SU-DHL-6 (cell line): ENCODE results near the gene NCOA3.
"Not testable (repeated sequence)": the region's sequence is repeated elsewhere in the genome, so short reads cannot be mapped to it uniquely, and the experiment has no call there.

ENCODE experiments used
- H2AFZ ChIP-seq: fragments of 200-600 bp; sonication (generic); 2 replicates; pipeline ENCODE4 v1.6.1; 2014; ENCODE audit warnings: low read depth, mild to moderate bottlenecking, moderate library complexity, mixed read lengths, antibody characterized with exemption, low read length; ENCODE audit not compliant: severe bottlenecking
- H3F3A ChIP-seq: fragments of 200-600 bp; shearing (Covaris generic); 2 replicates; pipeline ENCODE4 v1.6.0; 2016; ENCODE audit warnings: antibody characterized with exemption, mild to moderate bottlenecking; ENCODE audit not compliant: insufficient read depth
- H3K27ac ChIP-seq: fragments of 200-600 bp; sonication (generic); 2 replicates; pipeline ENCODE4 v1.5.1; 2016; ENCODE audit warnings: low read depth, mild to moderate bottlenecking, low read length, moderate library complexity, mixed read lengths
- H3K27me3 ChIP-seq: fragments of 200-600 bp; sonication (generic), shearing (Covaris generic); 2 replicates; pipeline ENCODE4 v1.6.0; 2014; ENCODE audit warnings: mild to moderate bottlenecking, low read length
- H3K36me3 ChIP-seq: fragments of 200-600 bp; sonication (generic); 2 replicates; pipeline ENCODE4 v1.6.1; 2014; ENCODE audit warnings: mild to moderate bottlenecking, low read length, mixed read lengths
- H3K4me2 ChIP-seq: fragments of 300-600, 200-600 bp; shearing (Covaris generic), sonication (generic); 2 replicates; pipeline ENCODE4 v1.6.0; 2014; ENCODE audit warnings: low read length, low read depth, mild to moderate bottlenecking; ENCODE audit not compliant: poor library complexity, severe bottlenecking
- H3K4me3 ChIP-seq: fragments of 200-600 bp; sonication (generic); 2 replicates; pipeline ENCODE4 v1.5.1; 2014; ENCODE audit warnings: antibody characterized with exemption, low read length, mild to moderate bottlenecking, mixed read lengths; ENCODE audit not compliant: insufficient read depth, poor library complexity, severe bottlenecking
- H3K79me2 ChIP-seq: fragments of 200-600 bp; sonication (generic); 2 replicates; pipeline ENCODE4 v1.6.1; 2014; ENCODE audit warnings: mild to moderate bottlenecking, low read length, moderate library complexity; ENCODE audit not compliant: insufficient read depth
- H3K9ac ChIP-seq: fragments of 200-600 bp; sonication (generic); 2 replicates; pipeline ENCODE4 v1.7.0; 2014; ENCODE audit warnings: mild to moderate bottlenecking, low read length
- H3K9me2 ChIP-seq: fragments of 200-600 bp; sonication (generic); replicated peaks from 2 replicates; pipeline ENCODE4 v1.6.1; 2014; ENCODE audit warnings: low read length; ENCODE audit not compliant: insufficient read depth
- H3K9me3 ChIP-seq: fragments of 200-600 bp; sonication (generic); 2 replicates; pipeline ENCODE4 v1.6.1; 2014; ENCODE audit warnings: low read length, mixed read lengths; ENCODE audit not compliant: insufficient read depth
- H4K20me1 ChIP-seq: fragments of 200-600 bp; sonication (generic); 2 replicates; pipeline ENCODE4 v1.6.1; 2014; ENCODE audit warnings: low read depth, mild to moderate bottlenecking, antibody characterized with exemption, low read length, moderate library complexity, mixed read lengths
- EZH2phosphoT487 ChIP-seq: fragments of 200-600 bp; sonication (generic), shearing (Covaris generic); conservative IDR thresholded peaks from 2 replicates; pipeline ENCODE4 v1.6.1; 2018; ENCODE audit warnings: mild to moderate bottlenecking, antibody characterized with exemption, low read length, moderate library complexity, mixed read lengths
- TF ChIP-seq, protein P1 (sequence below): fragments of 200-600 bp; sonication (generic); IDR thresholded peaks from one replicate; pipeline ENCODE4 v1.5.1; 2017; ENCODE audit warnings: antibody characterized with exemption, mild to moderate bottlenecking, low read length, moderate library complexity; ENCODE audit not compliant: insufficient read depth, poor library complexity, severe bottlenecking

NCOA3 gene

DNA sequence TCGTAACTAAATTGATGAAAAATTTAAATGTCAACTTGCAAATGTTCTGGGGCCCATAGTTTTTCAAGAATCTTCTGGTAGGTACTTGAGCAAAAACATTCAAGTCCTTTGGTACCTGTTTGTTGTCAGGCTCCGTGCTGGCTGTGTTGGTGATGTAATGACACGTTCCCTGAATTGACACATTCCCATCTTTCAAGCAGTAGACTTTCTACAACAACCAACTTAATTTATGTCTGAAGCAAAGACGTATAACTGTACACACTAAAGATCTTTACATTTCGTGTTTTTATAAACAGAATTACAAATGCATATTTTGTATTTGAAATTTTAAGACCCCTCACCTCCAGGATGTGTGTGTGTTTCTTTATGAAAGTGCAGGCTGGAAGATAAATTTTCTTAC lies 49.5 kb downstream of the NCOA3 start:
- peaks cover 46% of the 10 kb centered on the region for H3K36me3 ChIP-seq
- no peaks in the 10 kb centered on the region for H3K9me2 ChIP-seq
- no peak overlapping the region for H3K4me3 ChIP-seq
- TF ChIP-seq, protein P1, sequence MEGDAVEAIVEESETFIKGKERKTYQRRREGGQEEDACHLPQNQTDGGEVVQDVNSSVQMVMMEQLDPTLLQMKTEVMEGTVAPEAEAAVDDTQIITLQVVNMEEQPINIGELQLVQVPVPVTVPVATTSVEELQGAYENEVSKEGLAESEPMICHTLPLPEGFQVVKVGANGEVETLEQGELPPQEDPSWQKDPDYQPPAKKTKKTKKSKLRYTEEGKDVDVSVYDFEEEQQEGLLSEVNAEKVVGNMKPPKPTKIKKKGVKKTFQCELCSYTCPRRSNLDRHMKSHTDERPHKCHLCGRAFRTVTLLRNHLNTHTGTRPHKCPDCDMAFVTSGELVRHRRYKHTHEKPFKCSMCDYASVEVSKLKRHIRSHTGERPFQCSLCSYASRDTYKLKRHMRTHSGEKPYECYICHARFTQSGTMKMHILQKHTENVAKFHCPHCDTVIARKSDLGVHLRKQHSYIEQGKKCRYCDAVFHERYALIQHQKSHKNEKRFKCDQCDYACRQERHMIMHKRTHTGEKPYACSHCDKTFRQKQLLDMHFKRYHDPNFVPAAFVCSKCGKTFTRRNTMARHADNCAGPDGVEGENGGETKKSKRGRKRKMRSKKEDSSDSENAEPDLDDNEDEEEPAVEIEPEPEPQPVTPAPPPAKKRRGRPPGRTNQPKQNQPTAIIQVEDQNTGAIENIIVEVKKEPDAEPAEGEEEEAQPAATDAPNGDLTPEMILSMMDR = no peak
- no peak for TF ChIP-seq EZH2phosphoT487
- peaks cover 67% of the 10 kb centered on the region for H3F3A ChIP-seq
- H2AFZ ChIP-seq = no peak overlapping the region
- H3K4me2 ChIP-seq = peak overlapping the region; percentile 10
- H3K27me3 ChIP-seq = no peaks in the 10 kb centered on the region
- H3K9ac ChIP-seq = no peak overlapping the region
- peak overlapping the region; percentile 36; the same call in 1 of the 2 replicates for H3K27ac ChIP-seq
- no peaks in the 10 kb centered on the region; the same call in 1 of the 2 replicates for H3K9me3 ChIP-seq
- H4K20me1 ChIP-seq = peaks cover 51% of the 10 kb centered on the region
- peaks cover 88% of the 10 kb centered on the region for H3K79me2 ChIP-seq

DNA sequence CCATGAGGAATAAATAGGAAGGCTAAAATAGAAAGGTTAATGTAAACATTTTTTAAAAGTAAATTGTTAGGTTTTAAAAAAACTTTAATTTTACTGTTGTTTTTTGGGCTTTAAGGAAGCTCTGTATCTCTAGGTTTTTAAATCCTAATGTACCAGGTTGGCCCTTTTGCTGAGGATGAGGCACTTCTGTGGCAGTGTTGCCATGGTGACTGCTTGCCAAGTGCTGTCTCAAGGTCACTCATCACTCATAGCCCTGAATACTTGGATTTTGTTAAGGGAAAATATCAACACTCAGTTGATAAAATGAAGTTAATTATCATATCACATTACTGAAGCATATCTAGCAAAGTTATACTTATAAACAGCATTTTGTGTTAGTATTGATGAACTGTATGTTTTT lies 50.2 kb downstream of the NCOA3 start:
- Histone ChIP-seq H4K20me1 (peaks cover 50% of the 10 kb centered on the region), H3K4me2 (no peak overlapping the region), H3F3A (peaks cover 69% of the 10 kb centered on the region), H2AFZ (no peak overlapping the region), H3K27me3 (no peaks in the 10 kb centered on the region), H3K27ac (peak overlapping the region; percentile 36; the same call in 1 of the 2 replicates), H3K9ac (no peak overlapping the region), H3K4me3 (no peak overlapping the region), H3K9me2 (no peaks in the 10 kb centered on the region), H3K9me3 (no peaks in the 10 kb centered on the region; the same call in 1 of the 2 replicates), H3K79me2 (peaks cover 88% of the 10 kb centered on the region), H3K36me3 (peaks cover 44% of the 10 kb centered on the region)
- TF ChIP-seq EZH2phosphoT487 = no peak
- TF ChIP-seq, protein P1 = no peak

DNA sequence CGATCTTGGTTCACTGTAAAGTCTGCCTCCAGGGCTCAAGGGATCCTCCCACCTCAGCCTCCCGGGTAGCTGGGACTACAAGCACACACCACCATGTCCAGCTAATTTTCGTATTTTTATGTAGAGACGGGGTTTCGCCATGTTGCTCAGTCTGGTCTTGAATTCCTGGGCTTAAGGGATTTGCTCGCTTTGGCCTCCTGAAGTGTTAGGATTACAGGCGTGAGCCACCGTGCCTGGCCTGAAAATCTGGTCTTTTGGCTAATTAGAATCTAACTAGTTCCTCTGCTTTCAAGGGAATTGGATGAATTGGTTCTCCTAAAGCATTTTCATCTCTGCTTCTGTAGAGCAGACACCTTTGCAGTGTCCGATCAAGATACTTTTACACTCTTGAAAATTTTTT lies 51.3 kb downstream of the NCOA3 start:
- no peak overlapping the region for H2AFZ ChIP-seq
- H3K36me3 ChIP-seq = peaks cover 41% of the 10 kb centered on the region
- TF ChIP-seq, protein P1 = no peak
- TF ChIP-seq EZH2phosphoT487 = no peak
- no peaks in the 10 kb centered on the region; the same call in 1 of the 2 replicates for H3K9me3 ChIP-seq
- no peaks in the 10 kb centered on the region for H3K27me3 ChIP-seq
- H3K79me2 ChIP-seq = peaks cover 88% of the 10 kb centered on the region
- H3K9me2 ChIP-seq = no peaks in the 10 kb centered on the region
- no peak overlapping the region for H3K9ac ChIP-seq
- no peak overlapping the region for H3K27ac ChIP-seq
- H4K20me1 ChIP-seq = peaks cover 58% of the 10 kb centered on the region
- H3F3A ChIP-seq = peaks cover 69% of the 10 kb centered on the region
- H3K4me2 ChIP-seq = no peak overlapping the region
- H3K4me3 ChIP-seq = no peak overlapping the region

DNA sequence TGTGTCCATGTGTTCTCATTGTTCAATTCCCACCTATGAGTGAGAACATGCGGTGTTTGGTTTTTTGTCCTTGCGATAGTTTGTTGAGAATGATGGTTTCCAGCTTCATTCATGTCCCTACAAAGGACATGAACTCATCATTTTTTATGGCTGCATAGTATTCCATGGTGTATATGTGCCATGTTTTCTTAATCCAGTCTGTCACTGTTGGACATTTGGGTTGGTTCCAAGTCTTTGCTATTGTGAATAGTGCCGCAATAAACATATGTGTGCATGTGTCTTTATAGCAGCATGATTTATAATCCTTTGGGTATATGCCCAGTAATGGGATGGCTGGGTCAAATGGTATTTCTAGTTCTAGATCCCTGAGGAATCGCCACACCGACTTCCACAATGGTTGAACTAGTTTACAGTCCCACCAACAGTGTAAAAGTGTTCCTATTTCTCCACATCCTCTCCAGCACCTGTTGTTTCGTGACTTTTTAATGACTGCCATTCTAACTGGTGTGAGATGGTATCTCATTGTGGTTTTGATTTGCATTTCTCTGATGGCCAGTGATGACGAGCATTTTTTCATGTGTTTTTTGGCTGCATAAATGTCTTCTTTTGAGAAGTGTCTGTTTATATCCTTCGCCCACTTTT lies 52.0 kb downstream of the NCOA3 start:
- Histone ChIP-seq H3K79me2 (peaks cover 89% of the 10 kb centered on the region), H3F3A (peaks cover 70% of the 10 kb centered on the region), H3K36me3 (peaks cover 39% of the 10 kb centered on the region), H4K20me1 (peaks cover 60% of the 10 kb centered on the region)
- H3K4me2 ChIP-seq, H3K9me3 ChIP-seq, H3K4me3 ChIP-seq, H3K27ac ChIP-seq, H3K9ac ChIP-seq, H2AFZ ChIP-seq, H3K27me3 ChIP-seq, H3K9me2 ChIP-seq: not testable (repeated sequence)

- Histone ChIP-seq H3K36me3 (peaks cover 33% of the 10 kb centered on the region), H3F3A (peaks cover 68% of the 10 kb centered on the region), H4K20me1 (peaks cover 60% of the 10 kb centered on the region), H3K79me2 (peaks cover 89% of the 10 kb centered on the region)
- not testable (repeated sequence) for H3K4me2 ChIP-seq, H3K9me3 ChIP-seq, H3K9me2 ChIP-seq, H3K9ac ChIP-seq, H3K27me3 ChIP-seq, H3K27ac ChIP-seq, H2AFZ ChIP-seq, H3K4me3 ChIP-seq
Measured at GRCh38 chr20:47554283-47554682, 52.6 kb downstream of the NCOA3 start.
